Frontal cortex (tissue), 4 donors: ENCODE results near the gene PRKCZ. TPM values are rescaled to one million over a fixed set of nuclear protein-coding genes. Genes with fewer than 3 reads are reported as not detected.
"Not testable (repeated sequence)": the region's sequence is repeated elsewhere in the genome, so short reads cannot be mapped to it uniquely, and the experiment has no call there.

ENCODE experiments used
- DNase-seq, 2 donors: peaks; one replicate each; pipeline ENCODE4 v3.0.0; 2012; ENCODE audit warnings: low spot score in 2 of 2
- FAIRE-seq: peaks from 2 replicates; lab custom pipeline; 2012; peaks lifted over from hg19 to GRCh38; lab: Jason Lieb, UNC
- total RNA-seq: library from RNA; depleted of rRNA; stranded (reverse); fragments of >200 nt; gene quantifications from one replicate; pipeline ENCODE4 v1.2.3, GENCODE V29; 2014
- donor health status: control.
- donor health status: control.
- donor health status: control.

PRKCZ gene
- total RNA-seq, 1 donor from 2014 or later, result 58.7 TPM

- FAIRE-seq, result no peak
- no peak for DNase-seq
Measured at GRCh38 chr1:2127187-2128145, 77.3 kb downstream of the PRKCZ start.

GRCh38 chr1:2128189-2128901, 78.1 kb downstream of the PRKCZ start:
- FAIRE-seq (no peak), DNase-seq (no peak)

- FAIRE-seq, result no peak
- DNase-seq, result no peak
Measured at GRCh38 chr1:2129256-2129943, 79.2 kb downstream of the PRKCZ start.

GRCh38 chr1:2130156-2130555, 79.9 kb downstream of the PRKCZ start:
- FAIRE-seq, result no peak

GRCh38 chr1:2130871-2131289, 80.7 kb downstream of the PRKCZ start:
- DNase-seq (no peak), FAIRE-seq (no peak)

More at GRCh38 chr1:2130156-2130555, 79.9 kb downstream of the PRKCZ start:
- no peak for DNase-seq

- no peak for FAIRE-seq
- no peak for DNase-seq
Measured at GRCh38 chr1:2132222-2133038, 82.2 kb downstream of the PRKCZ start.

- FAIRE-seq (no peak), DNase-seq (peak; percentile 90 to 95)
Measured at GRCh38 chr1:2133039-2133878, 83.0 kb downstream of the PRKCZ start.

- DNase-seq (no peak), FAIRE-seq (no peak)
Measured at GRCh38 chr1:2133879-2134215, 83.6 kb downstream of the PRKCZ start.

- DNase-seq (no peak), FAIRE-seq (no peak)
Measured at GRCh38 chr1:2134266-2134620, 84.0 kb downstream of the PRKCZ start.

GRCh38 chr1:2134621-2135307, 84.6 kb downstream of the PRKCZ start:
- no peak for FAIRE-seq
- no peak for DNase-seq

- no peak for FAIRE-seq
- DNase-seq, result no peak
Measured at GRCh38 chr1:2135441-2135841, 85.2 kb downstream of the PRKCZ start.

- no peak for FAIRE-seq
- no peak for DNase-seq
Measured at GRCh38 chr1:2135941-2136340, 85.7 kb downstream of the PRKCZ start.

GRCh38 chr1:2136386-2137235, 86.4 kb downstream of the PRKCZ start:
- FAIRE-seq, result no peak
- no peak for DNase-seq

GRCh38 chr1:2137257-2138121, 87.3 kb downstream of the PRKCZ start:
- no peak for FAIRE-seq
- DNase-seq, result no peak

- not testable (repeated sequence) for DNase-seq, FAIRE-seq
Measured at GRCh38 chr1:2139156-2139555, 88.9 kb downstream of the PRKCZ start.

- FAIRE-seq (no peak), DNase-seq (no peak)
Measured at GRCh38 chr1:2141025-2141424, 90.8 kb downstream of the PRKCZ start.
